ENCODE results near the gene PODN.

PODN gene

GRCh38 chr1:53116933-53117600, 55.1 kb downstream of the PODN start:
- Histone ChIP-seq H3K4me2 (ENCODE audit: insufficient read depth, low read length) (no peak overlapping the region), H3K27ac (ENCODE audit: low read length) (no peak overlapping the region), H4K20me1 (ENCODE audit: insufficient read depth, low read length) (no peaks in the 10 kb centered on the region), H3K4me3 (ENCODE audit: low read depth in 1 of 2, low read length in 2 of 2) (no peak overlapping the region), H3K36me3 (ENCODE audit: insufficient read depth, low read length) (no peaks in the 10 kb centered on the region), H3K4me1 (ENCODE audit: insufficient read depth, low read length) (no peaks in the 10 kb centered on the region), H3K79me2 (ENCODE audit: insufficient read depth, low read length) (no peaks in the 10 kb centered on the region), H2AFZ (ENCODE audit: low read depth, low read length) (no peak overlapping the region), H3K9me3 (ENCODE audit: insufficient read depth, low read length, severe bottlenecking) (no peaks in the 10 kb centered on the region), H3K27me3 (ENCODE audit: insufficient read depth, low read length, poor library complexity) (no peaks in the 10 kb centered on the region), H3K9ac (ENCODE audit: low read depth, low read length) (no peak overlapping the region)
- DNase-seq (no peak), ATAC-seq (ENCODE audit: insufficient read depth, low read depth) (no peak)
- no peak for TF ChIP-seq EZH2 (IDR thresholded peaks at IDR 0.05; ENCODE audit: borderline replicate concordance, low read depth, low read length, severe bottlenecking)
- no peak for TF ChIP-seq CTCF (IDR thresholded peaks at IDR 0.05; ENCODE audit: borderline replicate concordance, extremely low read depth, low read length, poor library complexity, severe bottlenecking)

DNA sequence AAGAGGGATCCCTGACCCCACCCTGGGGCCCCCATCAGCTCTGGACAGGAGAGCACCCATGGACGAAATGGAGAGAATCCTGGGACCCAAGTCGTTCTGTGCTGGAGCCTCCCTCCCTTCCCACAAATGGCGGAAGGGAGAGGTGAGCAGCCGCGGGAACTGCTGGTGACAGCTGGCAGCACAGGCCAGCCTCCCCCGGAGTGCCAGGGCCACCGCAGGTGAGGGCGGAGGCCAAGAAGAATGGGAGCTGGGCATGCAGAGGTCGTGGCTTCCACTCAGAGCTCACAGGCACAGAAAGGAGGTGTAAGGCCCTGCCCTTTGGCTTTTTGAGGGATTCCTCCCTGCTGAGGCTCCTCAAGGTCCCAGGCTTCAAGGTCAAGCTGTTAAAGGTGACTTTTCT, 55.8 kb downstream of the PODN start:
- Histone ChIP-seq H3K9me3 (ENCODE audit: insufficient read depth, low read length, severe bottlenecking) (no peaks in the 10 kb centered on the region), H3K4me3 (ENCODE audit: low read depth in 1 of 2, low read length in 2 of 2) (no peak overlapping the region), H3K27me3 (ENCODE audit: insufficient read depth, low read length, poor library complexity) (no peaks in the 10 kb centered on the region), H3K4me2 (ENCODE audit: insufficient read depth, low read length) (no peak overlapping the region), H2AFZ (ENCODE audit: low read depth, low read length) (no peak overlapping the region), H4K20me1 (ENCODE audit: insufficient read depth, low read length) (no peaks in the 10 kb centered on the region), H3K79me2 (ENCODE audit: insufficient read depth, low read length) (no peaks in the 10 kb centered on the region), H3K27ac (ENCODE audit: low read length) (no peak overlapping the region), H3K36me3 (ENCODE audit: insufficient read depth, low read length) (no peaks in the 10 kb centered on the region), H3K4me1 (ENCODE audit: insufficient read depth, low read length) (no peaks in the 10 kb centered on the region), H3K9ac (ENCODE audit: low read depth, low read length) (no peak overlapping the region)
- ATAC-seq (ENCODE audit: insufficient read depth, low read depth) = no peak
- TF ChIP-seq CTCF (IDR thresholded peaks at IDR 0.05; ENCODE audit: borderline replicate concordance, extremely low read depth, low read length, poor library complexity, severe bottlenecking) (no peak), EZH2 (IDR thresholded peaks at IDR 0.05; ENCODE audit: borderline replicate concordance, low read depth, low read length, severe bottlenecking) (no peak)
- no peak for DNase-seq

DNA sequence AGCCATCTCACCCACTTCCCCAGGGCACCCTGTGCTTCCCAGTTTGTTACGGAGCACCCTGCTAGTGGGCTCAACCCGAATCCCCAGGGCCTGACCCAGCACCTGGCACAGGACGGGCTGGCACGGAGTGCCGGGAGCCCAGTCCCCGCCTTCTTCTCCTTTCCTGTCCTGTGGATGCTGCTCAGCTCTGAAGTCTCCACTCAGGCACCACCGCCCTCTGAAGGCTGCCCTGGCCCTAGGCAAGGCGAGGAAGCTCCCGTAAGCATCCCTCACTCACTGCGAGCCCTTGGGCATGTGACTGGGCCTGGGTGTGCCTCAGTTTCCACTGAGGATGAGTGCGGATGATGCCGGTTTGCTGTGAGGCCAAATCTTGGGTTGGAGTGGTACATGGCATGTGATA, 58.6 kb downstream of the PODN start:
- Histone ChIP-seq H3K27me3 (ENCODE audit: insufficient read depth, low read length, poor library complexity) (no peaks in the 10 kb centered on the region), H3K27ac (ENCODE audit: low read length) (no peak overlapping the region), H3K4me3 (ENCODE audit: low read depth in 1 of 2, low read length in 2 of 2) (no peak overlapping the region), H3K36me3 (ENCODE audit: insufficient read depth, low read length) (no peaks in the 10 kb centered on the region), H3K9ac (ENCODE audit: low read depth, low read length) (no peak overlapping the region), H2AFZ (ENCODE audit: low read depth, low read length) (no peak overlapping the region), H3K79me2 (ENCODE audit: insufficient read depth, low read length) (no peaks in the 10 kb centered on the region), H4K20me1 (ENCODE audit: insufficient read depth, low read length) (no peaks in the 10 kb centered on the region), H3K9me3 (ENCODE audit: insufficient read depth, low read length, severe bottlenecking) (no peaks in the 10 kb centered on the region), H3K4me2 (ENCODE audit: insufficient read depth, low read length) (no peak overlapping the region), H3K4me1 (ENCODE audit: insufficient read depth, low read length) (no peaks in the 10 kb centered on the region)
- ATAC-seq (ENCODE audit: insufficient read depth, low read depth) (no peak), DNase-seq (no peak)
- TF ChIP-seq EZH2 (IDR thresholded peaks at IDR 0.05; ENCODE audit: borderline replicate concordance, low read depth, low read length, severe bottlenecking) (no peak), CTCF (IDR thresholded peaks at IDR 0.05; ENCODE audit: borderline replicate concordance, extremely low read depth, low read length, poor library complexity, severe bottlenecking) (no peak)
